ENCODE data around the gene AMOT.

The AMOT gene

GRCh38 chrX:112759512-112759911, 81.1 kb downstream of the AMOT start:
- H3K27ac Mint-ChIP-seq, result no peak overlapping the region
- no peaks in the 10 kb centered on the region for H3K9me3 Mint-ChIP-seq (ENCODE audit: low read depth)
- no peak overlapping the region for H3K4me3 Mint-ChIP-seq
- no peaks in the 10 kb centered on the region for H3K36me3 Mint-ChIP-seq
- no peaks in the 10 kb centered on the region for H3K4me1 Mint-ChIP-seq (ENCODE audit: low read depth)
- no peaks in the 10 kb centered on the region for H3K27me3 Mint-ChIP-seq

GRCh38 chrX:112757946-112758345, 82.7 kb downstream of the AMOT start:
- Mint-ChIP-seq H3K27ac (no peak overlapping the region), H3K9me3 (ENCODE audit: low read depth) (no peaks in the 10 kb centered on the region), H3K4me1 (ENCODE audit: low read depth) (no peaks in the 10 kb centered on the region), H3K27me3 (no peaks in the 10 kb centered on the region), H3K36me3 (no peaks in the 10 kb centered on the region), H3K4me3 (no peak overlapping the region)

- Mint-ChIP-seq H3K9me3 (ENCODE audit: low read depth) (no peaks in the 10 kb centered on the region), H3K4me1 (ENCODE audit: low read depth) (no peaks in the 10 kb centered on the region), H3K36me3 (no peaks in the 10 kb centered on the region), H3K27ac (no peak overlapping the region), H3K4me3 (no peak overlapping the region), H3K27me3 (no peaks in the 10 kb centered on the region)
Observed at GRCh38 chrX:112753116-112753515, 87.5 kb downstream of the AMOT start.

DNA sequence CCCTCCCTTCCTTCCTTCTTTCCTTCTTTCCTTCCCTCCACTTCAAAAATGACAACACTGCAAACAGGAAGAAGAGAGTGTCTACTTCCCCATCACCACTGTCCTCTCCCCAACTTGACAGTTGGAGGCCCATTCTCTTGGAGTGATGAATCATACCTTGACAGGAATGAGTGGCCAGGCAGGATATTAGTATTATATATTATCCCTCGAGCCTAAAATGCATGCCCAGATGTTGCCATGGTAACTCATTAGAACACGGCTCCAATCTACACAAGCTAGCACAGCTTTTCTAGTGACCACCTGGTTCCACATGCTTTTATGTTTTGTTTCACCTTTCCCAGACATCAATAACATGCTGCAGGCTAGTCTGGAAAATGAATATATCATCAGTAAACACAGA, 89.6 kb downstream of the AMOT start:
- H3K36me3 Mint-ChIP-seq, result no peaks in the 10 kb centered on the region
- no peak overlapping the region for H3K4me3 Mint-ChIP-seq
- H3K9me3 Mint-ChIP-seq (ENCODE audit: low read depth), result no peaks in the 10 kb centered on the region
- H3K4me1 Mint-ChIP-seq (ENCODE audit: low read depth), result no peaks in the 10 kb centered on the region
- no peak overlapping the region for H3K27ac Mint-ChIP-seq
- H3K27me3 Mint-ChIP-seq, result no peaks in the 10 kb centered on the region

DNA sequence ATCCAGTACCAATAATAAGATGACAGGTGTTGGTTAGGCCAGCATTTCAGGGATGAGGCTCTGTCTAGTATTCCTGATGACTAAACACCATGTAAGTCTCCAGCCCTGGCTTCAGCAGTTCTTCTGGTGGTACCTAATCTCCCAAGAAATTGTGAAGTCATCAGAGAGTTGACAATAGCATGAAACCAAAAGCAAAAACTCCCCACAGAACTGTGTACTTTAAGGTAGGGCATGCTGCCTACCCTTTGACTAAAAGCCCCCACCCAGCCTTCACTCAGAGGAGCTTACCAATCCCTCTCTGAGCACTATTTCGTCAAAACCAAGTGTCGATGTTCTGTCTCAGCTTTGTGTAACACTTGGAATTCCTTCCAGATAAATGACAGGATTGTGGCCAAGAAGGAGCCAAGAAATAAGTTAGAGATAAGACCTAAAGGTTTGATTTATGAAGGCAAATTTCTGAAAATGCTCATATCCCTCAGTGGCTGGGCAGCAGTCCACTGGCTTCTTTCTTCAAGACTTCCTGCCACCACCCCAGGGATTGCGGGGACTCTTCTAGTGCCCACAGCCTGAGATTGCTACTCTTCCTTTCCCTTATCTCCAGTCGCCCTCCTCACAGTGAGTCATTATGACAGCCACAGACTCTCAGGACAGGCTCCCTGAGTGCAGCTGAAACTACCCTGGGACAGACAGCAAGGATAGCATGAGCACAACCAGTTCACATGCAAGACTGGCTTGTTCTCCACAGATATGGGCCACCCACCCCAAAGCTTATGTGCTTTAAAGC, 93.6 kb downstream of the AMOT start:
- H3K4me1 Mint-ChIP-seq (ENCODE audit: low read depth), result no peaks in the 10 kb centered on the region
- no peak overlapping the region for H3K4me3 Mint-ChIP-seq
- no peaks in the 10 kb centered on the region for H3K9me3 Mint-ChIP-seq (ENCODE audit: low read depth)
- no peaks in the 10 kb centered on the region for H3K27me3 Mint-ChIP-seq
- H3K27ac Mint-ChIP-seq, result no peak overlapping the region
- H3K36me3 Mint-ChIP-seq, result no peaks in the 10 kb centered on the region

- H3K27ac Mint-ChIP-seq, result no peak overlapping the region
- H3K9me3 Mint-ChIP-seq (ENCODE audit: low read depth), result no peaks in the 10 kb centered on the region
- peaks cover 3% of the 10 kb centered on the region for H3K4me1 Mint-ChIP-seq (ENCODE audit: low read depth)
- no peaks in the 10 kb centered on the region for H3K36me3 Mint-ChIP-seq
- no peak overlapping the region for H3K4me3 Mint-ChIP-seq
- no peaks in the 10 kb centered on the region for H3K27me3 Mint-ChIP-seq
Observed at GRCh38 chrX:112738347-112739033, 102.1 kb downstream of the AMOT start.

- H3K36me3 Mint-ChIP-seq, result no peaks in the 10 kb centered on the region
- peaks cover 3% of the 10 kb centered on the region for H3K4me1 Mint-ChIP-seq (ENCODE audit: low read depth)
- no peaks in the 10 kb centered on the region for H3K9me3 Mint-ChIP-seq (ENCODE audit: low read depth)
- H3K27me3 Mint-ChIP-seq, result no peaks in the 10 kb centered on the region
- H3K4me3 Mint-ChIP-seq, result no peak overlapping the region
- no peak overlapping the region for H3K27ac Mint-ChIP-seq
Observed at GRCh38 chrX:112736310-112736709, 104.3 kb downstream of the AMOT start.

DNA sequence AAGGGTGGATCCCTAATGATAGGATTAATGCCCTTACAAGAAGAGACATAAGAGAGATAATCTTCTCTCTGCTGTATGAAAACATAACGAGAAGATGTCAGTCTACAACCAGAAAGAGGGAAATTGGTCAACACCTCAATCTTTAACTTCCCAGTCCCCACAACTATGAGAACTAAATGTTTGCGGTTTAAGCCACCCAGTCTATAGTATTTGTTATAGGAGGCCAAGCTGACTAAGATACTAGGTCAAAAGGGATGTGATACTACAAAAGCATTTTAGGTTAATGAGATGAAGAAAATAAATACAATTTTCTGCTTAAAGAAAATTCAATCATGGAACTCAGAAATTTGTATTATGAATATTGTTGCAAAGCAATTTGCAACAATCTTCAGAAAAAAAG, 105.5 kb downstream of the AMOT start:
- Mint-ChIP-seq H3K27ac (no peak overlapping the region), H3K36me3 (no peaks in the 10 kb centered on the region)

DNA sequence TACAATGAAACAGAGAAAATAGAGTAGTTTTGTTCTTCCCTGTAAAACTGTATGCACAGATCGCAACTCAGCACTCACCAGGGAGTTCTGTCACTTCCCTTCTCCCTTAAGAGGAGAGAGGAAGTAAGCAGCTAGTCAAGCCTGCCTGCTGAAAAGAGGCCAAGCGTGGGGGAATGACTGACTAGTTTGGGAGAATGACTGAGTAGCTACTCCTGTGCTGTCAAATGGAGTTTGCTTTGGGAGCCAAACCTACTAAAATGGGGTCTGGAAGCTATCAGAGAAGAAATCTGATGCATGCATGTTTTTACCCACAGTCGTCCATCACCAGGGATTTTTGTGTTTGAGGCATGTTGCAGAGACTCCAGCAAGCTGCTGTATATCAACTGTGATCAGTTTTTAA, 106.3 kb downstream of the AMOT start:
- no peak overlapping the region for H3K4me3 Mint-ChIP-seq
- no peaks in the 10 kb centered on the region for H3K9me3 Mint-ChIP-seq (ENCODE audit: low read depth)
- no peaks in the 10 kb centered on the region for H3K27me3 Mint-ChIP-seq
- no peaks in the 10 kb centered on the region for H3K36me3 Mint-ChIP-seq
- H3K4me1 Mint-ChIP-seq (ENCODE audit: low read depth), result peaks cover 3% of the 10 kb centered on the region
- no peak overlapping the region for H3K27ac Mint-ChIP-seq

More for the DNA sequence above, 105.5 kb downstream of the AMOT start:
- H3K4me3 Mint-ChIP-seq, result no peak overlapping the region
- H3K4me1 Mint-ChIP-seq (ENCODE audit: low read depth), result peaks cover 3% of the 10 kb centered on the region
- no peaks in the 10 kb centered on the region for H3K9me3 Mint-ChIP-seq (ENCODE audit: low read depth)
- no peaks in the 10 kb centered on the region for H3K27me3 Mint-ChIP-seq

DNA sequence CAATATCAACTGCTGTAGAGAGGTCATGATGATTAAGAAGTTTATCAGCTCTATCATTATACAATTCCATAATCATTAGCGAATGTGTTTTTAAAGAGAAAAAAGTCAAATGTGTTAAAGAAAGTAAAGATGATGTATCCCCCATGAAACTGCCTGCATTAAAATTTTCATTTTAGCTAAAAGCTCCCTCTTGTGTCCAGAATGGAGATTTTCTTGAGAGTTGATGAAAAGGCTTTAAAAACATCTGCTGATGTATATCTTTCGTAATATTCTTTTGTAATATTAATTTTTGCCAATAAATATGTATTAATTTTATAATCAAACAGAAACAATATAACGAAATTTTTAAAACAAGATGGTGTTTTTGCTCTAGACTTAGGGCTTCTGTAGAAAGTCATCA, 108.8 kb downstream of the AMOT start:
- Mint-ChIP-seq H3K27ac (no peak overlapping the region), H3K4me3 (no peak overlapping the region), H3K36me3 (no peaks in the 10 kb centered on the region), H3K4me1 (ENCODE audit: low read depth) (peaks cover 3% of the 10 kb centered on the region), H3K9me3 (ENCODE audit: low read depth) (no peaks in the 10 kb centered on the region), H3K27me3 (no peaks in the 10 kb centered on the region)
